SU-DHL-6 (cell line): ENCODE results near the gene AHRR.

Source experiments
- H2AFZ ChIP-seq: fragments of 200-600 bp; sonication (generic); 2 replicates; pipeline ENCODE4 v1.6.1; 2014; ENCODE audit warnings: low read depth, mild to moderate bottlenecking, moderate library complexity, mixed read lengths, antibody characterized with exemption, low read length; ENCODE audit not compliant: severe bottlenecking
- H3F3A ChIP-seq: fragments of 200-600 bp; shearing (Covaris generic); 2 replicates; pipeline ENCODE4 v1.6.0; 2016; ENCODE audit warnings: antibody characterized with exemption, mild to moderate bottlenecking; ENCODE audit not compliant: insufficient read depth
- H3K27ac ChIP-seq: fragments of 200-600 bp; sonication (generic); 2 replicates; pipeline ENCODE4 v1.5.1; 2016; ENCODE audit warnings: low read depth, mild to moderate bottlenecking, low read length, moderate library complexity, mixed read lengths
- H3K27me3 ChIP-seq: fragments of 200-600 bp; sonication (generic), shearing (Covaris generic); 2 replicates; pipeline ENCODE4 v1.6.0; 2014; ENCODE audit warnings: mild to moderate bottlenecking, low read length
- H3K36me3 ChIP-seq: fragments of 200-600 bp; sonication (generic); 2 replicates; pipeline ENCODE4 v1.6.1; 2014; ENCODE audit warnings: mild to moderate bottlenecking, low read length, mixed read lengths
- H3K4me2 ChIP-seq: fragments of 300-600, 200-600 bp; shearing (Covaris generic), sonication (generic); 2 replicates; pipeline ENCODE4 v1.6.0; 2014; ENCODE audit warnings: low read length, low read depth, mild to moderate bottlenecking; ENCODE audit not compliant: poor library complexity, severe bottlenecking
- H3K4me3 ChIP-seq: fragments of 200-600 bp; sonication (generic); 2 replicates; pipeline ENCODE4 v1.5.1; 2014; ENCODE audit warnings: antibody characterized with exemption, low read length, mild to moderate bottlenecking, mixed read lengths; ENCODE audit not compliant: insufficient read depth, poor library complexity, severe bottlenecking
- H3K79me2 ChIP-seq: fragments of 200-600 bp; sonication (generic); 2 replicates; pipeline ENCODE4 v1.6.1; 2014; ENCODE audit warnings: mild to moderate bottlenecking, low read length, moderate library complexity; ENCODE audit not compliant: insufficient read depth
- H3K9ac ChIP-seq: fragments of 200-600 bp; sonication (generic); 2 replicates; pipeline ENCODE4 v1.7.0; 2014; ENCODE audit warnings: mild to moderate bottlenecking, low read length
- H3K9me2 ChIP-seq: fragments of 200-600 bp; sonication (generic); replicated peaks from 2 replicates; pipeline ENCODE4 v1.6.1; 2014; ENCODE audit warnings: low read length; ENCODE audit not compliant: insufficient read depth
- H3K9me3 ChIP-seq: fragments of 200-600 bp; sonication (generic); 2 replicates; pipeline ENCODE4 v1.6.1; 2014; ENCODE audit warnings: low read length, mixed read lengths; ENCODE audit not compliant: insufficient read depth
- H4K20me1 ChIP-seq: fragments of 200-600 bp; sonication (generic); 2 replicates; pipeline ENCODE4 v1.6.1; 2014; ENCODE audit warnings: low read depth, mild to moderate bottlenecking, antibody characterized with exemption, low read length, moderate library complexity, mixed read lengths
- EZH2phosphoT487 ChIP-seq: fragments of 200-600 bp; sonication (generic), shearing (Covaris generic); conservative IDR thresholded peaks from 2 replicates; pipeline ENCODE4 v1.6.1; 2018; ENCODE audit warnings: mild to moderate bottlenecking, antibody characterized with exemption, low read length, moderate library complexity, mixed read lengths
- TF ChIP-seq, protein P1 (sequence below): fragments of 200-600 bp; sonication (generic); IDR thresholded peaks from one replicate; pipeline ENCODE4 v1.5.1; 2017; ENCODE audit warnings: antibody characterized with exemption, mild to moderate bottlenecking, low read length, moderate library complexity; ENCODE audit not compliant: insufficient read depth, poor library complexity, severe bottlenecking

Gene AHRR

DNA sequence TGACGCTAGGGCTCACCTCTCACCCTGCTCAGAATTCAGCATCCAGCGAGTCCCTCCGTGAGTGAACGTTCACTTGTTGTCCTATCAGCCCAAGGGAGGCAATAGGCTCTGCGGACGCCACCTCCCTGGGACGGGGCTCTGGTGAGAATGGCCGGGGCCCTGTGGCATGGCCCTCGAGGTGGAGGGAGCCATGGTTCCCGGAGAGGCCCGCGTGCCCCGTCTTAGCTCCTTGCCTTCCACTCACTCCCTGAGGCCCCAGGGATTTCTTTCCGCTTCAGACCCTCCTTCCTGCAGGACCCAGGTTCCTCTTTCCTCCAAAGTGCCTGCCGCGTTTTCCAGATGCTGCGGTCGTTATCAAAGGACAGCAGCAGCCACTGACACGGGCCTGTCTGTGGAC, 142.9 kb downstream of the AHRR start:
- TF ChIP-seq, protein P1, sequence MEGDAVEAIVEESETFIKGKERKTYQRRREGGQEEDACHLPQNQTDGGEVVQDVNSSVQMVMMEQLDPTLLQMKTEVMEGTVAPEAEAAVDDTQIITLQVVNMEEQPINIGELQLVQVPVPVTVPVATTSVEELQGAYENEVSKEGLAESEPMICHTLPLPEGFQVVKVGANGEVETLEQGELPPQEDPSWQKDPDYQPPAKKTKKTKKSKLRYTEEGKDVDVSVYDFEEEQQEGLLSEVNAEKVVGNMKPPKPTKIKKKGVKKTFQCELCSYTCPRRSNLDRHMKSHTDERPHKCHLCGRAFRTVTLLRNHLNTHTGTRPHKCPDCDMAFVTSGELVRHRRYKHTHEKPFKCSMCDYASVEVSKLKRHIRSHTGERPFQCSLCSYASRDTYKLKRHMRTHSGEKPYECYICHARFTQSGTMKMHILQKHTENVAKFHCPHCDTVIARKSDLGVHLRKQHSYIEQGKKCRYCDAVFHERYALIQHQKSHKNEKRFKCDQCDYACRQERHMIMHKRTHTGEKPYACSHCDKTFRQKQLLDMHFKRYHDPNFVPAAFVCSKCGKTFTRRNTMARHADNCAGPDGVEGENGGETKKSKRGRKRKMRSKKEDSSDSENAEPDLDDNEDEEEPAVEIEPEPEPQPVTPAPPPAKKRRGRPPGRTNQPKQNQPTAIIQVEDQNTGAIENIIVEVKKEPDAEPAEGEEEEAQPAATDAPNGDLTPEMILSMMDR, result no peak
- no peak for TF ChIP-seq EZH2phosphoT487
- Histone ChIP-seq H3K36me3 (peaks cover 4% of the 10 kb centered on the region; the same call in 1 of the 2 replicates), H3K27me3 (no peaks in the 10 kb centered on the region), H4K20me1 (no peaks in the 10 kb centered on the region), H2AFZ (no peak overlapping the region), H3K4me3 (no peak overlapping the region), H3K9ac (no peak overlapping the region), H3K27ac (no peak overlapping the region), H3K4me2 (no peak overlapping the region), H3K9me2 (no peaks in the 10 kb centered on the region), H3F3A (no peaks in the 10 kb centered on the region), H3K79me2 (no peaks in the 10 kb centered on the region), H3K9me3 (no peaks in the 10 kb centered on the region)

DNA sequence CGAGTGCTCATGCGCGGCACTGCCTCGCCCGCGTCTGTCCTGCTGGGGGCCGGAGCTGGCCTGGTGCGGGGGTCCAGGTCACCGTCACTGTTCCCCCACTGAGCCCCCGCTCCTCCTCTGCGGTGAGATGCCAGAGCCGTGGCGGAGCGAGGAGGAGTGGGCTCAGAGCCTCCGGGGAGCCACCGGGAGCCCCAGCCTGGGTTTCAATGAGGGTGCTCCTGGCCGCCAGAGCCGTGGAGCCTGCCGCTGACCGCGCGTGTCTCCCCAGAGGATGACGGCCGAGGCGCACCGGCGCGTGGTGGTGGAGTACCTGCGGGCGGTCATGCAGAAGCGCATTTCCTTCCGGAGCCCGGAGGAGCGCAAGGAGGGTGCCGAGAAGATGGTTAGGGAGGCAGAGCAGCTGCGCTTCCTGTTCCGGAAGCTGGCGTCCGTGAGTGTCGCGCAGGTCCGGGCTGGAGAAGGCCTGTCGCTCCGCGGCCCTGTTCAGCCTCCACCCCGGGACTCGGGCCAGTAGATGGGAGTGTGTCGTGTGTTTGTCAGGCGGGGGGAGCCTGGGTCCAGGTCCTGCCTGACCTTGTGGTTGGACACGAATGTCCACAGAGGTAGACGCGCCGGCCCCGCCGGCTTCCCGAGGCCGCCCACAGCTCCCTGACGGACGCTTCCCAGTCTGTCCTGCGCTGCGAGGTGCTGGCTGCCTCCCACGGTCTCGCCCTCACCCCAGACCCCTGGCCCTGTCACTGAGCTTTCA, 143.5 kb downstream of the AHRR start:
- no peak for TF ChIP-seq EZH2phosphoT487
- TF ChIP-seq, protein P1, result no peak
- no peaks in the 10 kb centered on the region for H3K9me2 ChIP-seq
- no peaks in the 10 kb centered on the region for H3K79me2 ChIP-seq
- no peak overlapping the region for H3K4me2 ChIP-seq
- peaks cover 4% of the 10 kb centered on the region; the same call in 1 of the 2 replicates for H3K36me3 ChIP-seq
- no peaks in the 10 kb centered on the region for H4K20me1 ChIP-seq
- no peak overlapping the region for H2AFZ ChIP-seq
- no peak overlapping the region for H3K9ac ChIP-seq
- H3K27me3 ChIP-seq, result no peaks in the 10 kb centered on the region
- no peak overlapping the region for H3K4me3 ChIP-seq
- H3K27ac ChIP-seq, result no peak overlapping the region
- no peaks in the 10 kb centered on the region for H3F3A ChIP-seq
- no peaks in the 10 kb centered on the region for H3K9me3 ChIP-seq

DNA sequence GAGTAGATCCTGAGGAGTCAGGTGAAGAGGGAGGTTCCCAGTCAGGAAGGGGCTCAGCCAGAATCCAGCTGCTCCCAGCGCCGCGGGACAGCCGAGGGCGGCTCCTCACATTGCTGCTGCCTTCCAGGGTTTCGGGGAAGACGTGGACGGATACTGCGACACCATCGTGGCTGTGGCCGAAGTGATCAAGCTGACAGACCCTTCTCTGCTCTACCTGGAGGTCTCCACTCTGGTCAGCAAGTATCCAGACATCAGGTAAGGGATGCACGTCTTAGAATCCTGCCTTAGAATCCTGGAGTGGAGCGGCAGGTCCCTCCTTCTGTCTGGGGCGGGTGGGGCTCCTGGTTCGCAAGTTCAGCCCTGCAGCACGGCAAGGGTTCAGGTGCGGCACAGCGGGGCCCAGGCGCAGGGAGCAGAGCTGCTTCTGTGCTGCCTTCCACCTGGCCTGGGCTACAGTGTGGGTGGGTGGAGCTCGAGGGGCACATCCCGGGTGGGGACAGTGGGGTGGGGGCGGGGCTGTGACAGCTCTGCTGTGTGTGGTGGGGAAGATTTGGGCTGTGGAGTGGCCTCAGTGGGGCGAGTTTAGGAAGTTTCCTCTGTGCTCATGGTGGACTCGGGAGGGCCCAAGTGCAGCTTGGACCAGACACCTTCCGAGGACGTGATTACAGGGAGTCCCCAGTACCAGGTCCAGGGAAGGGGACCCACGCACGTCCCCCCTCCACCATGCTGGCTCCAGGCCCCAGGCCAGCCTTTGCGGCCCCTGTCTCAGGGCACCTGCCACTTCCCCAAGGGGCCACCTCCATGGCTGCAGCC, 144.3 kb downstream of the AHRR start:
- H3K9ac ChIP-seq, result no peak overlapping the region
- H3K27ac ChIP-seq, result no peak overlapping the region
- H3K79me2 ChIP-seq, result no peaks in the 10 kb centered on the region
- H4K20me1 ChIP-seq, result no peaks in the 10 kb centered on the region
- H3K4me3 ChIP-seq, result no peak overlapping the region
- TF ChIP-seq, protein P1, result no peak
- TF ChIP-seq EZH2phosphoT487, result no peak
- H3K9me2 ChIP-seq, result no peaks in the 10 kb centered on the region
- no peaks in the 10 kb centered on the region for H3K9me3 ChIP-seq
- no peaks in the 10 kb centered on the region for H3F3A ChIP-seq
- H2AFZ ChIP-seq, result no peak overlapping the region
- no peak overlapping the region for H3K4me2 ChIP-seq
- peaks cover 4% of the 10 kb centered on the region; the same call in 1 of the 2 replicates for H3K36me3 ChIP-seq
- no peaks in the 10 kb centered on the region for H3K27me3 ChIP-seq
